Body of pancreas (tissue), 4 donors: ENCODE data around the gene MICU2.

ENCODE experiments used
- POLR2A ChIP-seq, 3 donors: fragments of 450-650 bp; IDR thresholded peaks; one replicate each; pipeline ENCODE4 v1.6.1; 2016; ENCODE audit warnings: antibody characterized with exemption in 3 of 3, mild to moderate bottlenecking in 2 of 3
- TF ChIP-seq, protein P1 (sequence below), 7 experiments: fragments of 450-650 bp in 4 of 7; fragments of 200-600 bp in 3 of 7; sonication (generic) in 3 of 7; IDR thresholded peaks; one replicate each; pipeline ENCODE4 v1.5.1; 2016 to 2019; ENCODE audit warnings: antibody characterized with exemption in 7 of 7

- TF ChIP-seq POLR2A (IDR thresholded peaks at IDR 0.05): no peak
- TF ChIP-seq, protein P1, sequence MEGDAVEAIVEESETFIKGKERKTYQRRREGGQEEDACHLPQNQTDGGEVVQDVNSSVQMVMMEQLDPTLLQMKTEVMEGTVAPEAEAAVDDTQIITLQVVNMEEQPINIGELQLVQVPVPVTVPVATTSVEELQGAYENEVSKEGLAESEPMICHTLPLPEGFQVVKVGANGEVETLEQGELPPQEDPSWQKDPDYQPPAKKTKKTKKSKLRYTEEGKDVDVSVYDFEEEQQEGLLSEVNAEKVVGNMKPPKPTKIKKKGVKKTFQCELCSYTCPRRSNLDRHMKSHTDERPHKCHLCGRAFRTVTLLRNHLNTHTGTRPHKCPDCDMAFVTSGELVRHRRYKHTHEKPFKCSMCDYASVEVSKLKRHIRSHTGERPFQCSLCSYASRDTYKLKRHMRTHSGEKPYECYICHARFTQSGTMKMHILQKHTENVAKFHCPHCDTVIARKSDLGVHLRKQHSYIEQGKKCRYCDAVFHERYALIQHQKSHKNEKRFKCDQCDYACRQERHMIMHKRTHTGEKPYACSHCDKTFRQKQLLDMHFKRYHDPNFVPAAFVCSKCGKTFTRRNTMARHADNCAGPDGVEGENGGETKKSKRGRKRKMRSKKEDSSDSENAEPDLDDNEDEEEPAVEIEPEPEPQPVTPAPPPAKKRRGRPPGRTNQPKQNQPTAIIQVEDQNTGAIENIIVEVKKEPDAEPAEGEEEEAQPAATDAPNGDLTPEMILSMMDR (IDR thresholded peaks at IDR 0.05): no peak
These were observed 99.6 kb downstream of the MICU2 start for GRCh38 chr13:21504379-21504778.
